ENCODE measurements around the gene PNPLA5.

- TF ChIP-seq BHLHE40 (IDR thresholded peaks at IDR 0.05; ENCODE audit: borderline replicate concordance) (no peak), FOXM1 (IDR thresholded peaks at IDR 0.05; ENCODE audit: borderline replicate concordance) (no peak), SP1 (IDR thresholded peaks at IDR 0.05) (no peak), NFRKB (IDR thresholded peaks at IDR 0.05) (no peak), FOXA1 (IDR thresholded peaks at IDR 0.05) (no peak), FOXK2 (IDR thresholded peaks at IDR 0.05) (no peak), CTBP1 (IDR thresholded peaks at IDR 0.05; ENCODE audit: borderline replicate concordance) (no peak), L3MBTL2 (conservative IDR thresholded peaks at IDR 0.05) (no peak), ZNF384 (IDR thresholded peaks at IDR 0.05) (no peak), PKNOX1 (IDR thresholded peaks at IDR 0.05) (no peak), TARDBP (IDR thresholded peaks at IDR 0.05) (no peak), SUZ12 (IDR thresholded peaks at IDR 0.05) (no peak)
Observed at GRCh38 chr22:43931771-43932170, 40.0 kb upstream of the PNPLA5 start.
